Loucy (cell line): Measurements from ENCODE around the gene ACSM5.

ENCODE experiments used
- CTCF ChIP-seq: fragments of 200-600 bp; sonication (generic); conservative IDR thresholded peaks from 2 replicates; pipeline ENCODE4 v1.5.1; 2014; ENCODE audit warnings: mild to moderate bottlenecking, antibody characterized with exemption, low read length
- EZH2phosphoT487 ChIP-seq: fragments of 200-600 bp; IDR thresholded peaks from 2 replicates; pipeline ENCODE4 v1.6.1; 2018; ENCODE audit warnings: antibody characterized with exemption, mild to moderate bottlenecking, moderate library complexity, borderline replicate concordance

- TF ChIP-seq EZH2phosphoT487, result no peak
- TF ChIP-seq CTCF, result no peak
These were observed 7.8 kb upstream of the ACSM5 start for GRCh38 chr16:20401475-20402016.
